HepG2 (cell line): ENCODE measurements around the gene ZNF367. TPM values are rescaled to one million over a fixed set of nuclear protein-coding genes. Genes with fewer than 3 reads are reported as not detected.
A peak's percentile ranks its signal among the peaks of the same experiment; 100 is the strongest.

Experiments used
- ATAC-seq: fragments of 200-7000 bp; cut with Tn5 transposase; 3 replicates; pipeline ENCODE4 v1.9.1; 2020; ENCODE audit warnings: mild to moderate bottlenecking, moderate library complexity
- BruUV-seq: library from RNA; stranded (reverse); fragments of 400-500 nt; replicated peaks from 2 replicates; lab custom pipeline; 2021; lab: Mats Ljungman, UMichigan
- CTCF ChIA-PET: fragments of 300-600 bp; formaldehyde crosslinking; extraction: SDS; loops from one replicate; lab custom pipeline; 2021; ENCODE audit warnings: low total read pairs, inconsistent platforms, low intra/inter-chr PET ratio; lab: Yijun Ruan, JAX
- POLR2A ChIA-PET: fragments of 350-600 bp; sonication (Branson Sonifier 250); formaldehyde crosslinking; loops from one replicate; lab custom pipeline; 2020; ENCODE audit warnings: antibody characterized with exemption, inconsistent platforms; lab: Yijun Ruan, JAX
- DNase-seq: peaks from one replicate; pipeline ENCODE4 v3.0.0-alpha.2; 2015; ENCODE audit warnings: low spot score
- FAIRE-seq: peaks from 3 replicates; lab custom pipeline; 2011; peaks lifted over from hg19 to GRCh38; lab: Jason Lieb, UNC
- H2AFZ ChIP-seq: one replicate; pipeline ENCODE4 v1.6.1; 2011; ENCODE audit warnings: low read length, inconsistent platforms
- H3K27ac ChIP-seq: fragments of 300-600 bp; 3 replicates; pipeline ENCODE4 v1.8.0; 2011; ENCODE audit warnings: mixed run types, mild to moderate bottlenecking, mixed read lengths, low read length, inconsistent platforms; ENCODE audit not compliant: insufficient read depth; ENCODE audit errors: extremely low read length
- H3K27me3 ChIP-seq, 2 experiments: fragments of 200-600 bp in 1 of 2; 2 replicates in 1 of 2; 3 replicates in 1 of 2; pipeline versions ENCODE4 v1.6.0 to v1.8.0; 2011; ENCODE audit warnings: low read length in 2 of 2, mild to moderate bottlenecking in 2 of 2, moderate library complexity in 2 of 2, inconsistent platforms in 1 of 2; ENCODE audit not compliant: insufficient read depth in 2 of 2, control insufficient read depth in 1 of 2
- H3K36me3 ChIP-seq, 2 experiments: fragments of 200-600 bp in 1 of 2; replicated peaks in 1 of 2; 2 replicates in 1 of 2; 3 replicates in 1 of 2; pipeline versions ENCODE4 v1.5.1 to v1.8.0; 2011; ENCODE audit warnings: low read length in 2 of 2, inconsistent platforms in 1 of 2; ENCODE audit not compliant: insufficient read depth in 2 of 2, control insufficient read depth in 1 of 2
- H3K4me1 ChIP-seq: 2 replicates; pipeline ENCODE4 v1.5.1; 2012; ENCODE audit warnings: low read length, inconsistent platforms; ENCODE audit not compliant: insufficient read depth
- H3K4me2 ChIP-seq: 2 replicates; pipeline ENCODE4 v1.6.0; 2011; ENCODE audit warnings: low read depth, low read length, inconsistent platforms
- H3K4me3 ChIP-seq, 3 experiments: fragments of 200-600 bp in 1 of 3; sonication (generic), shearing (Covaris generic) in 1 of 3; replicated peaks in 1 of 3; 2 replicates each; pipeline ENCODE4 v1.5.1; 2011 to 2016; ENCODE audit warnings: low read length in 3 of 3, inconsistent platforms in 2 of 3, low read depth in 2 of 3, mild to moderate bottlenecking in 2 of 3, control low read depth in 1 of 3, mixed read lengths in 1 of 3; ENCODE audit not compliant: insufficient read depth in 1 of 3
- H3K79me2 ChIP-seq: one replicate; pipeline ENCODE4 v1.6.1; 2011; ENCODE audit warnings: low read length, inconsistent platforms; ENCODE audit not compliant: insufficient read depth
- H3K9ac ChIP-seq: 2 replicates; pipeline ENCODE4 v1.6.0; 2011; ENCODE audit warnings: mild to moderate bottlenecking, low read depth, low read length, inconsistent platforms; ENCODE audit not compliant: insufficient read depth
- H3K9me3 ChIP-seq: 2 replicates; pipeline ENCODE4 v1.5.1; 2012; ENCODE audit warnings: mild to moderate bottlenecking, low read length
- H4K20me1 ChIP-seq: 2 replicates; pipeline ENCODE4 v1.6.0; 2011; ENCODE audit warnings: inconsistent platforms, mild to moderate bottlenecking, low read length, moderate library complexity; ENCODE audit not compliant: insufficient read depth
- ERF ChIP-seq: IDR thresholded peaks from 2 replicates; pipeline ENCODE4 v1.6.1; 2018; ENCODE audit warnings: missing biosample characterization, missing genetic modification reagents
- FIP1L1 ChIP-seq: fragments of 200-400 bp; formaldehyde crosslinking; IDR thresholded peaks from 2 replicates; pipeline ENCODE4 v1.6.1; 2018; ENCODE audit warnings: low read depth, mild to moderate bottlenecking, low read length, moderate library complexity, borderline replicate concordance; ENCODE audit not compliant: insufficient read depth
- FOSL2 ChIP-seq: sonication (generic); formaldehyde crosslinking; IDR thresholded peaks from 2 replicates; pipeline ENCODE4 v1.4.0; 2020; ENCODE audit warnings: missing genetic modification reagents
- FOXJ3 ChIP-seq: sonication (generic); formaldehyde crosslinking; IDR thresholded peaks from 2 replicates; pipeline ENCODE4 v1.4.0; 2020; ENCODE audit warnings: missing genetic modification reagents, mild to moderate bottlenecking, borderline replicate concordance
- HOXA3 ChIP-seq: sonication (generic); formaldehyde crosslinking; IDR thresholded peaks from 2 replicates; pipeline ENCODE4 v1.5.0; 2020; ENCODE audit warnings: missing genetic modification reagents
- KAT8 ChIP-seq: IDR thresholded peaks from 2 replicates; pipeline ENCODE4 v1.6.1; 2016; ENCODE audit warnings: missing genetic modification reagents, missing compliant biosample characterization
- MAZ ChIP-seq, 2 experiments: sonication (generic) in 1 of 2; formaldehyde crosslinking in 1 of 2; IDR thresholded peaks; 2 replicates each; pipeline versions ENCODE4 v1.5.0 to v1.6.1; 2012 to 2020; ENCODE audit warnings: low read depth in 2 of 2, mild to moderate bottlenecking in 2 of 2, borderline replicate concordance in 1 of 2, improper control_type of control experiment in 1 of 2, low read length in 1 of 2, missing genetic modification reagents in 1 of 2, moderate library complexity in 1 of 2
- MXI1 ChIP-seq: IDR thresholded peaks from 3 replicates; pipeline ENCODE4 v1.6.1; 2012; ENCODE audit warnings: low read depth, low read length, inconsistent platforms, borderline replicate concordance
- PHB2 ChIP-seq: fragments of 450-650 bp; IDR thresholded peaks from 2 replicates; pipeline ENCODE4 v1.6.1; 2018; ENCODE audit not compliant: partially characterized antibody
- PLRG1 ChIP-seq: fragments of 450-650 bp; conservative IDR thresholded peaks from 2 replicates; pipeline ENCODE4 v1.6.1; 2016
- SP5 ChIP-seq: IDR thresholded peaks from 2 replicates; pipeline ENCODE4 v1.6.1; 2016; ENCODE audit warnings: low read depth, borderline replicate concordance
- STAG1 ChIP-seq: sonication (generic); formaldehyde crosslinking; IDR thresholded peaks from 2 replicates; pipeline ENCODE4 v1.4.0; 2020; ENCODE audit warnings: missing genetic modification reagents
- ZNF577 ChIP-seq: sonication (generic); formaldehyde crosslinking; IDR thresholded peaks from 2 replicates; pipeline ENCODE4 v1.4.0; 2020; ENCODE audit warnings: mild to moderate bottlenecking, low read depth, missing genetic modification reagents, borderline replicate concordance
- ZNF747 ChIP-seq: sonication (generic); formaldehyde crosslinking; IDR thresholded peaks from 2 replicates; pipeline ENCODE4 v1.8.1; 2023; ENCODE audit warnings: missing genetic modification reagents, mild to moderate bottlenecking, borderline replicate concordance
- WGBS: methylation state at CpG from one replicate; pipeline ENCODE4 v1.1.6; 2017; ENCODE audit warnings: low lambda C conversion rate; 5-methylcytosine and 5-hydroxymethylcytosine counted together
- in situ Hi-C: cut with HindIII; loops from 2 replicates; pipeline ENCODE4 v1.10.0; 2017; ENCODE audit warnings: low pct_unique_long_range_greater_than_20kb; ENCODE audit not compliant: extremely low pct_ligation_motif_present
- intact Hi-C: fragments of 100-400 bp; cut with micrococcal nuclease; formaldehyde crosslinking; loops from one replicate; pipeline ENCODE4 v1.10.0; 2022; ENCODE audit not compliant: unreplicated experiment
- polyA plus RNA-seq, 8 experiments: library from polyadenylated mRNA; depleted of rRNA in 3 of 8; stranded (reverse) in 7 of 8; unstranded in 1 of 8; fragments of >200 nt; fragmentation: Illumina TruSeq in 4 of 8; extraction: Trizol in 4 of 8; gene quantifications; 2 replicates each; pipeline versions ENCODE4 v1.2.1 to v1.2.3, GENCODE V29; 2011 to 2016; ENCODE audit warnings: low read depth in 4 of 8, missing spikeins in 1 of 8, mixed read lengths in 1 of 8; ENCODE audit not compliant: insufficient read depth in 1 of 8
- total RNA-seq, 5 experiments: library from RNA; depleted of rRNA; stranded (reverse); fragments of >200 nt; fragmentation: Illumina TruSeq; extraction: Trizol; gene quantifications; 2 replicates each; pipeline ENCODE4 v1.2.3, GENCODE V29; 2016; ENCODE audit warnings: low read depth in 1 of 5
- TF ChIP-seq, protein P1 (sequence below): sonication (generic); formaldehyde crosslinking; conservative IDR thresholded peaks from 2 replicates; pipeline ENCODE4 v1.4.0; 2020; ENCODE audit warnings: missing genetic modification reagents
- TF ChIP-seq, protein P2 (sequence below): IDR thresholded peaks from 2 replicates; pipeline ENCODE4 v1.6.1; 2018; ENCODE audit warnings: missing genetic modification reagents
- TF ChIP-seq, protein P3 (sequence below): sonication (generic); formaldehyde crosslinking; conservative IDR thresholded peaks from 2 replicates; pipeline ENCODE4 v1.4.0; 2020; ENCODE audit warnings: missing genetic modification reagents
- TF ChIP-seq, protein P4 (sequence below): sonication (generic); formaldehyde crosslinking; IDR thresholded peaks from 2 replicates; pipeline ENCODE4 v1.4.0; 2020; ENCODE audit warnings: missing genetic modification reagents

ZNF367 gene
- total and polyA plus RNA-seq, 2 of the 13 experiments (the other 11 are each of a cell fraction or from before 2014, with no cell fraction given): 2.9 to 7.7 TPM

DNA sequence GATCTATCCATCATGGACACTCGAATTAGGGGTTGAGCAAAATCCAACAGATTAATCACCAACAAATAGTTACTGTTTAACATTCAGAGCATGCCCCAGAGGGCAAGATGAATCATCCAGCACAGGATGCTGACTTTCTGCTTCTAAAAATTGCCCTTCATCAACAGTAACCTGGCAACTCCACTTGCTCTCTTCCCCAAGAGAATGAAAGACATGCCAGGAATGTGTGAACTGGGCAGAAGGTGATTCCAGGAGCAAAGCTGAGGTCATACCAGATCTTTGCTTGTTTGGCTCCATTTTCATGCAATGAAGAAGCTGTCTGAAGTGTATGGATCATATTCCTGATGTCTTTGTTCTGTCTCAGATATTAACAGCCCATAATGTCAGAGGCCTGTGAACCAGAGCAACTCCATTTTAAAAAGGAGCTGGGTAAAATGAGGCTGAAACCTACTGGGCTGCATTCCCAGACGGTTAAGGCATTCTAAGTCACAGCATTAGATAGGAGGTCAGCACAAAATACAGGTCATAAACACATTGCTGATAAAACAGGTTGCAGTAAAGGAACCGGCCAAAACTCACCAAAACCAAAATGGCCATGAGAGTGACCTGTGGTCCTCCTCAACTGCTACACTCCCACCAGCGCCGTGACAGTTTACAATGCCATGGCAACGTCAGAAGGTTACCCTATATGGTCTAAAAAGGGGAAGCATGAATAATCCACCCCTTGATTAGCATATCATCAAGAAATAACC is 2.5 kb upstream of the ZNF367 start:
- no peaks in the 10 kb centered on the region for H3K9me3 ChIP-seq
- no peaks in the 10 kb centered on the region for H3K36me3 ChIP-seq
- in situ Hi-C loops (no loop called here), intact Hi-C loops (no loop called here)
- DNase-seq: peak; percentile 97
- peak overlapping the region in 2 of 3 experiments; percentile 83 to 87; a peak in 2 of 6 replicates for H3K4me3 ChIP-seq
- CTCF ChIA-PET: no interaction called here
- BruUV-seq: no TSS peak
- H3K79me2 ChIP-seq: peaks cover 15% of the 10 kb centered on the region
- peak; percentile 49 for ATAC-seq
- peak overlapping the region; percentile 81 for H3K4me2 ChIP-seq
- H4K20me1 ChIP-seq: no peaks in the 10 kb centered on the region
- 10% methylated on average over 6 of the region's 6 CpGs for WGBS
- POLR2A ChIA-PET: interaction anchor here (0.6 to 1.6 kb wide), 6 partner anchors 11 to 200 kb away, joined by 3 to 6 read pairs (median 3); partner anchors contain the start of gene HABP4
- H3K4me1 ChIP-seq: peaks cover 51% of the 10 kb centered on the region
- no peaks in the 10 kb centered on the region; a peak in 1 of 5 replicates for H3K27me3 ChIP-seq
- peak overlapping the region; percentile 100 for H3K9ac ChIP-seq
- H2AFZ ChIP-seq: no peak overlapping the region
- FAIRE-seq: peak; percentile 100
- peak overlapping the region; percentile 99 for H3K27ac ChIP-seq
- no peak for TF ChIP-seq FIP1L1
- TF ChIP-seq ERF (CRISPR knock-in tag): peak; percentile 79
- no peak; the same call in 1 of the 2 replicates for TF ChIP-seq ZNF747 (CRISPR knock-in tag)
- peak; percentile 78 for TF ChIP-seq HOXA3 (CRISPR knock-in tag)
- TF ChIP-seq MAZ (IDR thresholded peaks at IDR 0.05; ENCODE audit: borderline replicate concordance, low read depth, low read length): no peak
- peak; percentile 32; the same call in 1 of the 2 replicates for TF ChIP-seq MAZ (CRISPR knock-in tag; IDR thresholded peaks at IDR 0.05; ENCODE audit: low read depth)
- TF ChIP-seq FOXJ3 (CRISPR knock-in tag): peak; percentile 67; the same call in 1 of the 2 replicates
- TF ChIP-seq, protein P1, sequence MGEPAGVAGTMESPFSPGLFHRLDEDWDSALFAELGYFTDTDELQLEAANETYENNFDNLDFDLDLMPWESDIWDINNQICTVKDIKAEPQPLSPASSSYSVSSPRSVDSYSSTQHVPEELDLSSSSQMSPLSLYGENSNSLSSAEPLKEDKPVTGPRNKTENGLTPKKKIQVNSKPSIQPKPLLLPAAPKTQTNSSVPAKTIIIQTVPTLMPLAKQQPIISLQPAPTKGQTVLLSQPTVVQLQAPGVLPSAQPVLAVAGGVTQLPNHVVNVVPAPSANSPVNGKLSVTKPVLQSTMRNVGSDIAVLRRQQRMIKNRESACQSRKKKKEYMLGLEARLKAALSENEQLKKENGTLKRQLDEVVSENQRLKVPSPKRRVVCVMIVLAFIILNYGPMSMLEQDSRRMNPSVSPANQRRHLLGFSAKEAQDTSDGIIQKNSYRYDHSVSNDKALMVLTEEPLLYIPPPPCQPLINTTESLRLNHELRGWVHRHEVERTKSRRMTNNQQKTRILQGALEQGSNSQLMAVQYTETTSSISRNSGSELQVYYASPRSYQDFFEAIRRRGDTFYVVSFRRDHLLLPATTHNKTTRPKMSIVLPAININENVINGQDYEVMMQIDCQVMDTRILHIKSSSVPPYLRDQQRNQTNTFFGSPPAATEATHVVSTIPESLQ (CRISPR knock-in tag): no peak
- TF ChIP-seq, protein P2, sequence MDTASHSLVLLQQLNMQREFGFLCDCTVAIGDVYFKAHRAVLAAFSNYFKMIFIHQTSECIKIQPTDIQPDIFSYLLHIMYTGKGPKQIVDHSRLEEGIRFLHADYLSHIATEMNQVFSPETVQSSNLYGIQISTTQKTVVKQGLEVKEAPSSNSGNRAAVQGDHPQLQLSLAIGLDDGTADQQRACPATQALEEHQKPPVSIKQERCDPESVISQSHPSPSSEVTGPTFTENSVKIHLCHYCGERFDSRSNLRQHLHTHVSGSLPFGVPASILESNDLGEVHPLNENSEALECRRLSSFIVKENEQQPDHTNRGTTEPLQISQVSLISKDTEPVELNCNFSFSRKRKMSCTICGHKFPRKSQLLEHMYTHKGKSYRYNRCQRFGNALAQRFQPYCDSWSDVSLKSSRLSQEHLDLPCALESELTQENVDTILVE (CRISPR knock-in tag): 0 out of 2 replicates have a peak, but pooled peaks have one; percentile 26
- TF ChIP-seq FOSL2: peak; percentile 99
- TF ChIP-seq ZNF577 (CRISPR knock-in tag): no peak
- TF ChIP-seq, protein P3, sequence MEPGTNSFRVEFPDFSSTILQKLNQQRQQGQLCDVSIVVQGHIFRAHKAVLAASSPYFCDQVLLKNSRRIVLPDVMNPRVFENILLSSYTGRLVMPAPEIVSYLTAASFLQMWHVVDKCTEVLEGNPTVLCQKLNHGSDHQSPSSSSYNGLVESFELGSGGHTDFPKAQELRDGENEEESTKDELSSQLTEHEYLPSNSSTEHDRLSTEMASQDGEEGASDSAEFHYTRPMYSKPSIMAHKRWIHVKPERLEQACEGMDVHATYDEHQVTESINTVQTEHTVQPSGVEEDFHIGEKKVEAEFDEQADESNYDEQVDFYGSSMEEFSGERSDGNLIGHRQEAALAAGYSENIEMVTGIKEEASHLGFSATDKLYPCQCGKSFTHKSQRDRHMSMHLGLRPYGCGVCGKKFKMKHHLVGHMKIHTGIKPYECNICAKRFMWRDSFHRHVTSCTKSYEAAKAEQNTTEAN (CRISPR knock-in tag): 0 out of 2 replicates have a peak, but pooled peaks have one; percentile 63
- TF ChIP-seq STAG1: peak; percentile 38
- TF ChIP-seq, protein P4, sequence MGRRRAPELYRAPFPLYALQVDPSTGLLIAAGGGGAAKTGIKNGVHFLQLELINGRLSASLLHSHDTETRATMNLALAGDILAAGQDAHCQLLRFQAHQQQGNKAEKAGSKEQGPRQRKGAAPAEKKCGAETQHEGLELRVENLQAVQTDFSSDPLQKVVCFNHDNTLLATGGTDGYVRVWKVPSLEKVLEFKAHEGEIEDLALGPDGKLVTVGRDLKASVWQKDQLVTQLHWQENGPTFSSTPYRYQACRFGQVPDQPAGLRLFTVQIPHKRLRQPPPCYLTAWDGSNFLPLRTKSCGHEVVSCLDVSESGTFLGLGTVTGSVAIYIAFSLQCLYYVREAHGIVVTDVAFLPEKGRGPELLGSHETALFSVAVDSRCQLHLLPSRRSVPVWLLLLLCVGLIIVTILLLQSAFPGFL (CRISPR knock-in tag): no peak
- TF ChIP-seq KAT8 (CRISPR knock-in tag): peak; percentile 61; the same call in 1 of the 2 replicates
- TF ChIP-seq PLRG1: no peak
- no peak for TF ChIP-seq PHB2
- peak; percentile 70; the same call in 2 of the 3 replicates for TF ChIP-seq MXI1
- TF ChIP-seq SP5 (CRISPR knock-in tag): peak; percentile 70; the same call in 1 of the 2 replicates
